Nephron (organoid): ENCODE data around the gene SPIN2B.
"Not testable (repeated sequence)": the region's sequence is repeated elsewhere in the genome, so short reads cannot be mapped to it uniquely, and the experiment has no call there.

Experiments
- H3K27ac Mint-ChIP-seq, 3 experiments: 2 replicates each; pipeline ENCODE4 v1.8.0; 2020; ENCODE audit warnings: mixed read lengths in 3 of 3, mild to moderate bottlenecking in 2 of 3, moderate library complexity in 1 of 3
- H3K27me3 Mint-ChIP-seq: 2 replicates; pipeline ENCODE4 v1.8.0; 2021; ENCODE audit warnings: low read depth, mild to moderate bottlenecking, moderate library complexity, mixed read lengths
- H3K36me3 Mint-ChIP-seq: 2 replicates; pipeline ENCODE4 v1.8.0; 2020; ENCODE audit warnings: low read depth, mixed read lengths
- H3K4me1 Mint-ChIP-seq: 2 replicates; pipeline ENCODE4 v1.8.0; 2020; ENCODE audit warnings: mixed read lengths
- H3K4me3 Mint-ChIP-seq, 3 experiments: 2 replicates each; pipeline ENCODE4 v1.8.0; 2020; ENCODE audit warnings: mild to moderate bottlenecking in 3 of 3, mixed read lengths in 3 of 3, moderate library complexity in 2 of 3
- H3K9me3 Mint-ChIP-seq: 2 replicates; pipeline ENCODE4 v1.8.0; 2020; ENCODE audit warnings: mixed read lengths
- TF ChIP-seq, protein P1 (sequence below), 3 experiments: fragments of 200-600 bp; sonication (generic); IDR thresholded peaks; one replicate each; pipeline ENCODE4 v1.5.0; 2021; ENCODE audit warnings: antibody characterized with exemption in 3 of 3; ENCODE audit not compliant: unreplicated experiment in 3 of 3

SPIN2B gene

DNA sequence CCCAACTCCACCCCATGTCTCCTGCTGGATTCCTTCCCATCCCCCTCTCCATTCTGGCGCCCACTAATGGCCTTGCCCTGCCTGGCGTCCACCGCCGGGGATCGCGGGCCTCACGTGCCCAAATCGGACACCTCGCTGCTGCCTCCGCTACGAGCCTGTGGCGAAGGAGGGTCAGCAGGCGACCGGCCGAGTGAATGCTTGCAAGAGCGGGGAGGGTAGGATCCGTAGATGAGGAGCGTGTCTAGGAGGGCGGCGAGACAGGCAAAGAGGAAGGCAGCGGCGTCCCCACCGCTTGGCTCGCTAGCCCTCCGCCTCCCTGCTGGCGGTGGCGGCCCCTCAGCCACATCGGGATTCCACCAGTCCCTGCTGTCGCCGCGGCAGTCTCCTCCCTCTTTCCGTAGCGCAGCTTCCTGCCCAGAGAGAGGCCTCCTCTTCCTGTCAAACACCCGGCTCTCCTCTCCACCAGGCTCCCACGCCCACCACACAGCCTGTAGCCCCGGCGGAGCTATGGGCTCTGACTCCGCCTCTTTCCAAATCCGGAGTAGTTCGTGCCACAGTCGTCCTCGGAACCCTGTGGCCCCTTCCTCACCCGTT, at the start of gene SPIN2B:
Gene SPIN2B (minus strand): TSS at position 387 of the 594 bp plus-strand sequence.
- Mint-ChIP-seq H3K27me3 (peaks cover 4% of the 10 kb centered on the region), H3K27ac (peak within 1 kb of the TSS; percentile 93 to 99 (median 97)), H3K36me3 (peaks cover 16% of the 10 kb centered on the region), H3K4me3 (peak within 1 kb of the TSS; percentile 96 to 98 (median 97)), H3K4me1 (peaks cover 6% of the 10 kb centered on the region), H3K9me3 (peaks cover 5% of the 10 kb centered on the region)
- TF ChIP-seq, protein P1, sequence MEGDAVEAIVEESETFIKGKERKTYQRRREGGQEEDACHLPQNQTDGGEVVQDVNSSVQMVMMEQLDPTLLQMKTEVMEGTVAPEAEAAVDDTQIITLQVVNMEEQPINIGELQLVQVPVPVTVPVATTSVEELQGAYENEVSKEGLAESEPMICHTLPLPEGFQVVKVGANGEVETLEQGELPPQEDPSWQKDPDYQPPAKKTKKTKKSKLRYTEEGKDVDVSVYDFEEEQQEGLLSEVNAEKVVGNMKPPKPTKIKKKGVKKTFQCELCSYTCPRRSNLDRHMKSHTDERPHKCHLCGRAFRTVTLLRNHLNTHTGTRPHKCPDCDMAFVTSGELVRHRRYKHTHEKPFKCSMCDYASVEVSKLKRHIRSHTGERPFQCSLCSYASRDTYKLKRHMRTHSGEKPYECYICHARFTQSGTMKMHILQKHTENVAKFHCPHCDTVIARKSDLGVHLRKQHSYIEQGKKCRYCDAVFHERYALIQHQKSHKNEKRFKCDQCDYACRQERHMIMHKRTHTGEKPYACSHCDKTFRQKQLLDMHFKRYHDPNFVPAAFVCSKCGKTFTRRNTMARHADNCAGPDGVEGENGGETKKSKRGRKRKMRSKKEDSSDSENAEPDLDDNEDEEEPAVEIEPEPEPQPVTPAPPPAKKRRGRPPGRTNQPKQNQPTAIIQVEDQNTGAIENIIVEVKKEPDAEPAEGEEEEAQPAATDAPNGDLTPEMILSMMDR (IDR thresholded peaks at IDR 0.05; ENCODE audit: unreplicated experiment in 3 of 3) = no peak

DNA sequence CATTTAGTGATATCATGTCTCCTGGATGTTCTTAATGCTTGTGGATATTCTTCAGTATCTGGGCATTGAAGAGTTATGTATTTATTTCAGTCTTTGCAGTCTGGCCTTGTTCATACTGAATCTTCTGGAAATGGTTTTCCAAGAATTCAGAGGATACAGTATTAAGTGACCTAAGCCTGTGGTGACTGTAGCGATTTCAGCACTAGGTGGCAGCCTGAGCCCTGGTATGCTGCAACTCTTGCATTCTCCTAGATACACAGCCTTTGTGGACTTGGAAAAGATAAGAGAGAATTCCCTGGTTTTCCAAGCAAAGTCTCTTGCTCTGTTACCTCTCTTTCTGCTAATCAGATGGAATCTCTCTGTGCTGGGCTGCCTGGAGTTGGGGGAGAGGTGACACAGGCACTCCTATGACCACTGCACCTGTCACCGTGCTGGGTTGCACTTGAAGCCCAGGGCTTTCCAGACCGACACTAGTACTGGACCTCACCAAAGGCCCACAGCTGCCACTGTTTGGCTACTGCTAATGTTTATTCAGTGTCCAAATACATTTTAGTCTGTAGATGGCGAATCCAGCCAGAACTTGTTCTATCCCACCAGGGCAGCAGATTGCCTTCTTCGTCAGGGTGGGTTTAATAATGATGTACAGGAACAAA, 35.2 kb upstream of the SPIN2B start:
- peaks cover 32% of the 10 kb centered on the region for H3K36me3 Mint-ChIP-seq
- H3K9me3 Mint-ChIP-seq = peaks cover 41% of the 10 kb centered on the region
- TF ChIP-seq, protein P1 (IDR thresholded peaks at IDR 0.05; ENCODE audit: unreplicated experiment in 3 of 3) = peak; percentile 35 to 55 (median 38)
- H3K27ac Mint-ChIP-seq = no peak overlapping the region
- H3K27me3 Mint-ChIP-seq = peaks cover 3% of the 10 kb centered on the region
- H3K4me1 Mint-ChIP-seq = peaks cover 5% of the 10 kb centered on the region
- H3K4me3 Mint-ChIP-seq = no peak overlapping the region

DNA sequence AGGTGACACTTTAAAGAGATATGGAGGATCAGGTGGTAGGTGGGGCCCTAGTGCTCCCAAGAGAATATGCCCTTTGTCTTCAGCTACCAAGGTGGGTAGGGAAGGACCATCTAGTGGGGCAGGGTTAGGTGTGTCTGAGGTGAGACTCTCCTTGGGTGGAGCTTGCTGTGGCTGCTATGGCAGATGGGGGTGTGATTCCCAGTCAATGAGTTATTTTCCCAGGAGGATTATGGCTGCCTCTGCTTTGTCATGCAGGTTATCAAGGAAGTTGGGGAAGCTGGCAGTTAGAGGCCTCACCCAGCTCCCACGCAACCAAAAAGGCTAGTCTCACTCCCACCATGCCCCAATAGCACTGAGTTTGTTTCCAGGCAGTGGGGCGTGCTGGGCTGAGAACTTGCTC, 33.8 kb upstream of the SPIN2B start:
- H3K4me3 Mint-ChIP-seq = no peak overlapping the region
- peaks cover 37% of the 10 kb centered on the region for H3K36me3 Mint-ChIP-seq
- no peak overlapping the region for H3K27ac Mint-ChIP-seq
- TF ChIP-seq, protein P1 (IDR thresholded peaks at IDR 0.05; ENCODE audit: unreplicated experiment in 3 of 3) = no peak
- H3K27me3 Mint-ChIP-seq = no peaks in the 10 kb centered on the region
- H3K9me3 Mint-ChIP-seq = peaks cover 42% of the 10 kb centered on the region
- peaks cover 5% of the 10 kb centered on the region for H3K4me1 Mint-ChIP-seq

DNA sequence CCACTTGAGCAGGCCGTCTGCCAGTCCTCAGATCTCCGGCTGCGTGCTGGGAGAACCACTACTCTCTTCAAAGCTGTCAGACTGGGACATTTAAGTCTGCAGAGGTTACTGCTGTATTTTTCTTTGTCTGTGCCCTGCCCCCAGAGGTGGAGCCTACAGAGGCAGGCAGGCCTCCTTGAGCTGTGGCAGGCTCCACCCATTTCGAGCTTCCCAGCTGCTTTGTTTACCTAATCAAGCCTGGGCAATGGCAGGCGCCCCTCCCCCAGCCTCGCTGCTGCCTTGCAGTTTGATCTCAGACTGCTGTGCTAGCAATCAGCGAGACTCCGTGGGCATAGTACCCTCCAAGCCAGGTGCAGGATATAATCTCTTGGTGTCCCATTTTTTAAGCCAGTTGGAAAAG, 30.9 kb upstream of the SPIN2B start:
- H3K36me3 Mint-ChIP-seq = peaks cover 52% of the 10 kb centered on the region

DNA sequence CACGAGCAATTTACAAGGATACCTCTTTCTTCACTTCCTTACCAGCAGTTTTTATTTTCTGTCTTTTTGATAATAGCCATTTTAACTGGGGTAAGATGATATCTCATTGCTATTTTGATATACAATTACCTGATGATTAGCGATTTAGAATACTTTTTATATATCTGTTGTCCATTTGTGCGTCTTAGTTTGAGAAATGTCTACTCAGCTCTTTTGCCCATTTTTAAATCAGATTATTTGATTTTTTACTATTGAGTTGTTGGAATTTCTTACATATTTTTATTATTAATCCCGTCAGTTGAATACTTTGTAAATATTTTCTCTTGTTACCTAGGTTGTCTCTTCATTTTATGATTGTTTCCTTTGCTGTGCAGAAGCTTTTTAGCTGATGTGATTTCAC, 17.3 kb upstream of the SPIN2B start:
- TF ChIP-seq, protein P1 (IDR thresholded peaks at IDR 0.05; ENCODE audit: unreplicated experiment in 3 of 3) = no peak
- Mint-ChIP-seq H3K27ac (no peak overlapping the region), H3K36me3 (peaks cover 7% of the 10 kb centered on the region)

More for the DNA sequence above, 30.9 kb upstream of the SPIN2B start:
- H3K27me3 Mint-ChIP-seq, H3K4me3 Mint-ChIP-seq, H3K4me1 Mint-ChIP-seq, H3K27ac Mint-ChIP-seq: not testable (repeated sequence)
- peaks cover 61% of the 10 kb centered on the region for H3K9me3 Mint-ChIP-seq

DNA sequence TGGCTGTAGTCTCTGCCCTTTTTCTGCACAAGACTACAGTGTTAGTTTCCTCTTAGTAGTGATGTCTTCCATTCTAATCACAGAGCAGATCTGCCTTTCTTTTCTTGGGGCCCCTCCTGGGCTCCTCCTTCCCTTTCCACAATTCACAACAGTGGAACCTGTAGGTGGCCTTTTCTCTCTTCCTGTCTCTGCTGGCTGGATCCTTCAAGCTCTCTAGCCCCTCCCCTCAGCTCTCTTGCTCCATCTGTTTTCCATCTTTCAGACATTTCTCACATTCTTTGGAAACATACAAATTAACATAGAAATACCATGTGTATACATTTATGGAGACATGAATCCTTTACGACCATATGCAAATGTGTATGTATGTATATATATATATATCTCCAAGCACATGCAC, 16.2 kb upstream of the SPIN2B start:
- Mint-ChIP-seq H3K4me3 (peak overlapping the region; percentile 85 to 87 (median 85)), H3K4me1 (peaks cover 11% of the 10 kb centered on the region), H3K36me3 (peaks cover 7% of the 10 kb centered on the region), H3K27ac (peak overlapping the region; percentile 89 to 98 (median 89)), H3K27me3 (no peaks in the 10 kb centered on the region), H3K9me3 (peaks cover 5% of the 10 kb centered on the region)
- TF ChIP-seq, protein P1 (IDR thresholded peaks at IDR 0.05; ENCODE audit: unreplicated experiment in 3 of 3) = no peak

More for the DNA sequence above, 17.3 kb upstream of the SPIN2B start:
- no peaks in the 10 kb centered on the region for H3K27me3 Mint-ChIP-seq
- peaks cover 11% of the 10 kb centered on the region for H3K4me1 Mint-ChIP-seq
- peaks cover 5% of the 10 kb centered on the region for H3K9me3 Mint-ChIP-seq
- no peak overlapping the region for H3K4me3 Mint-ChIP-seq

DNA sequence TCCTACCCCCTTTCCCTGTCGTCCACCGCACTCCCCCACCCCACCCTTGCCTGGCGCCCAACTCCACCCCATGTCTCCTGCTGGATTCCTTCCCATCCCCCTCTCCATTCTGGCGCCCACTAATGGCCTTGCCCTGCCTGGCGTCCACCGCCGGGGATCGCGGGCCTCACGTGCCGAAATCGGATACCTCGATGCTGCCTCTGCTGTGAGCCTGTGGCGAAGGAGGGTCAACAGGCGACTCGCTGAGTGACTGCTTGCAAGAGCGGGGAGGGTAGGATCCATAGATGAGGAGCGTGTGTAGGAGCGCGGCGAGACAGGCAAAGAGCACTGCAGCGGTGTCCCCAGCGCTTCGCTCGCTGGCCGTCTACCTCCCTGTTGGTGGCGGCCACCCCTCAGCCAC, 15.7 kb upstream of the SPIN2B start, which contains the start of gene SPIN2A:
Gene SPIN2A (minus strand): TSS at position 325 of the 400 bp plus-strand sequence. CDS start 800 bp downstream, outside the sequence.
- H3K4me3 Mint-ChIP-seq = peak within 1 kb of the TSS; percentile 85 to 87 (median 85)
- peak within 1 kb of the TSS; percentile 89 to 98 (median 89) for H3K27ac Mint-ChIP-seq
- not testable (repeated sequence) for H3K9me3 Mint-ChIP-seq, H3K27me3 Mint-ChIP-seq, H3K36me3 Mint-ChIP-seq
- H3K4me1 Mint-ChIP-seq = peaks cover 11% of the 10 kb centered on the region

DNA sequence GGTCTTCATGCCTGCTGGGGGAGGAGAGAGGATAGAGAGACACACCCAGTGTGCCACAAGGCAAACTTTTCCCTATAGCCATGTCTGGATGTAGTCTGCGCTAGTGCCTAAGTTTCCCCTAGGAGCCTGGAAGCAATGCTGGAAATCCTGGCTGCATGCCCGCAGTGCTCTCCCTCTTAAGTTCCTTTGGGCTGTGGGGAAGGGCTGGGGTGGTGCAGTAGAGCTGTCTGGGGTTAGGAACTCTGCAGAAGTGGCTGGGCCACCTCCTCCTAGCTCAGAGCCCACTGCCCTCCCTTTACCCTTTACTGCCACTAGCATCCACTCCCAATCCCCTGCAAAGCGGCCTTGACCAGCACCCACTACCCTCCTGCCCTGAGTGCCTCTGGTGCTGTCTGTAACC, 15.2 kb upstream of the SPIN2B start:
- Mint-ChIP-seq H3K27ac (peak overlapping the region; percentile 89 to 98 (median 89)), H3K4me3 (peak overlapping the region; percentile 85 to 87 (median 85)), H3K4me1 (peaks cover 11% of the 10 kb centered on the region)
- not testable (repeated sequence) for H3K9me3 Mint-ChIP-seq, H3K36me3 Mint-ChIP-seq, H3K27me3 Mint-ChIP-seq
